GM12874 (cell line): ENCODE data around the gene FOXF1.

Experiments used
- TF ChIP-seq, protein P1 (sequence below): IDR thresholded peaks from 2 replicates; pipeline ENCODE4 v1.5.1; 2011; ENCODE audit warnings: low read depth, mild to moderate bottlenecking, control low read depth, low read length, moderate library complexity; ENCODE audit not compliant: insufficient read depth

FOXF1 gene

DNA sequence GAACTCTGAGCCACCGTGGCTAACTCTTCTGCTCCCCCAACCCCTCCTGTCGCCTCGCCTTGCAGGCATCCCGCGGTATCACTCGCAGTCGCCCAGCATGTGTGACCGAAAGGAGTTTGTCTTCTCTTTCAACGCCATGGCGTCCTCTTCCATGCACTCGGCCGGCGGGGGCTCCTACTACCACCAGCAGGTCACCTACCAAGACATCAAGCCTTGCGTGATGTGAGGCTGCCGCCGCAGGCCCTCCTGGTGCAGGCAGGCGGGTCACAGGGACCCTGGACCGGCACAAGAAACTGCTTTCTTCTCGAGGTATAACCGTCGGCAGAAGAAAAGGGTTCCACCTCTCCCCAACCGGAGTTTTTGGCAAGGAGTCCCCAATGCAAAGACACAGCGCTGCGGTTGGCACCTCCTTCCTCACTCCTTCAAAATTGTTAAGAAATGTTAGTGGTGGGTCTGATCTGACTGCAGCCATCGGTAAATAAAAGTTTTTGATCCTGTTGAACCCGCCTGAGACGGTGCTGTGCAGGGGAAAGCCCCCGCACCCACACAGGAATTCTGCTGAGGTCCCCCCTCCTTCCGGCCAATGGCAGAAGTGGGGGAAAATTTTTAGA, 2.6 kb downstream of the FOXF1 start:
- TF ChIP-seq, protein P1, sequence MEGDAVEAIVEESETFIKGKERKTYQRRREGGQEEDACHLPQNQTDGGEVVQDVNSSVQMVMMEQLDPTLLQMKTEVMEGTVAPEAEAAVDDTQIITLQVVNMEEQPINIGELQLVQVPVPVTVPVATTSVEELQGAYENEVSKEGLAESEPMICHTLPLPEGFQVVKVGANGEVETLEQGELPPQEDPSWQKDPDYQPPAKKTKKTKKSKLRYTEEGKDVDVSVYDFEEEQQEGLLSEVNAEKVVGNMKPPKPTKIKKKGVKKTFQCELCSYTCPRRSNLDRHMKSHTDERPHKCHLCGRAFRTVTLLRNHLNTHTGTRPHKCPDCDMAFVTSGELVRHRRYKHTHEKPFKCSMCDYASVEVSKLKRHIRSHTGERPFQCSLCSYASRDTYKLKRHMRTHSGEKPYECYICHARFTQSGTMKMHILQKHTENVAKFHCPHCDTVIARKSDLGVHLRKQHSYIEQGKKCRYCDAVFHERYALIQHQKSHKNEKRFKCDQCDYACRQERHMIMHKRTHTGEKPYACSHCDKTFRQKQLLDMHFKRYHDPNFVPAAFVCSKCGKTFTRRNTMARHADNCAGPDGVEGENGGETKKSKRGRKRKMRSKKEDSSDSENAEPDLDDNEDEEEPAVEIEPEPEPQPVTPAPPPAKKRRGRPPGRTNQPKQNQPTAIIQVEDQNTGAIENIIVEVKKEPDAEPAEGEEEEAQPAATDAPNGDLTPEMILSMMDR = no peak

- TF ChIP-seq, protein P1 = no peak
Measured at GRCh38 chr16:86513471-86514277, 3.3 kb downstream of the FOXF1 start.

- TF ChIP-seq, protein P1 = no peak
Measured at GRCh38 chr16:86514481-86515376, 4.4 kb downstream of the FOXF1 start.

GRCh38 chr16:86515413-86515776, 5.1 kb downstream of the FOXF1 start:
- TF ChIP-seq, protein P1 = no peak

DNA sequence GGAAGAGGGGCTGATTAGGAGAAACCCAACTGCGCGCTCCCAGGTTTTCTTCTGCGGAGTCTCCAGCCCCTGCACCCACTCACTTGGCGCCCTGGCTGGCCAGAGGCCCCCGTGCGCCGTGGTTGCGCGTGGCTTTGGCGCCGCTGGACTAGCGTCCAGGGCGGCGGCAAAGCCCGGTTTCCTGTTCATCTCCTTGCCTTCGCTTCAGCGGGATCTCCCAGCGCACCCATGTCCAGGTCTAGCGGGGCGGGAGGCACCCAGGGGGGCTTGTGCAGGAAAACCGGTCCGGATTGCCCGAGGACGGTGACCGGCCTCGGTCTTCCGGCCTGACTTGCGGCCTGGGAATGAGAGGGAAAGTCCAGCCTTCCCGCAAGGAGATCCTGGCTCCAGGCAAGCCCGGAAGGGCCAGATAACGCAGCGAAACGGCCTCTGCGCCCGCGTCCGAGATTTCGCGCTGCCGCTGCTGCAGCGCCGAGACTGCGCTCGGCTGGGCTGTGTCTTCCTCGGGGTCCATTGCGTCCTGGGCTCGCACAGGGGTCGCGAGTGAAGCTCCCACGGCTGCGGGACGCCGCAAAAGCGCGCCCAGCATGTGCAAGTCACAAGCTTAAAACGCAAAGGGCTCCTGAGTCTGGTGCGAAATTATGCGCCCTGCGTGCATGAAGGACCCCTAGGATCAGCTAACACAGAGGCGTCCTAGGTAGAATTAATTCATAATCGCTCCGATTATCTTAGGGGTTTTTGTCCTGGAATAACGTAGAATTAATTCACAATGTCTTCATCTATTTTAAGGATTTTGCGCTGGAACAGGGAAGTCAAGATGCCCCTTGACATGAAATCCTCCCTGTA, 5.7 kb downstream of the FOXF1 start:
- TF ChIP-seq, protein P1 = no peak

GRCh38 chr16:86516623-86517003, 6.3 kb downstream of the FOXF1 start:
- TF ChIP-seq, protein P1 = no peak
